OCI-LY7 (cell line): ENCODE data around the gene FGF3. TPM values are rescaled to one million over a fixed set of nuclear protein-coding genes. Genes with fewer than 3 reads are reported as not detected.

Experiments
- BruUV-seq: library from RNA; stranded (reverse); fragments of 400-500 nt; replicated peaks from 2 replicates; lab custom pipeline; 2021; lab: Mats Ljungman, UMichigan
- CTCF ChIA-PET: fragments of 300-600 bp; sonication (Branson Sonifier 250); formaldehyde crosslinking; loops from one replicate; lab custom pipeline; 2022; ENCODE audit warnings: antibody characterized with exemption; ENCODE audit not compliant: unreplicated experiment; lab: Charles Lee
- POLR2A ChIA-PET: fragments of 300-600 bp; sonication (Branson Sonifier 250); formaldehyde crosslinking; loops from one replicate; lab custom pipeline; 2022; ENCODE audit warnings: antibody characterized with exemption; lab: Charles Lee
- DNase-seq: peaks from one replicate; pipeline ENCODE4 v3.0.0-alpha.2; 2015; ENCODE audit warnings: low spot score
- H2AFZ ChIP-seq: fragments of 200-600 bp; sonication (generic), shearing (Covaris generic); 2 replicates; pipeline ENCODE4 v1.6.1; 2014; ENCODE audit warnings: mild to moderate bottlenecking, antibody characterized with exemption, low read length, moderate library complexity
- H3K27ac ChIP-seq: fragments of 200-600 bp; sonication (generic); 2 replicates; pipeline ENCODE4 v1.5.1; 2014; ENCODE audit warnings: mixed run types, low read depth, mild to moderate bottlenecking, moderate library complexity, low read length, inconsistent platforms; ENCODE audit not compliant: poor library complexity, severe bottlenecking
- H3K36me3 ChIP-seq: fragments of 200-600 bp; sonication (generic); 2 replicates; pipeline ENCODE4 v1.6.1; 2014; ENCODE audit warnings: mild to moderate bottlenecking, antibody characterized with exemption, low read length, moderate library complexity, mixed read lengths; ENCODE audit not compliant: insufficient read depth
- H3K4me1 ChIP-seq: fragments of 200-600 bp; sonication (generic); 2 replicates; pipeline ENCODE4 v1.5.1; 2014; ENCODE audit warnings: mild to moderate bottlenecking, low read length; ENCODE audit not compliant: insufficient read depth, poor library complexity, severe bottlenecking
- H3K4me2 ChIP-seq: fragments of 200-600 bp; sonication (generic); 2 replicates; pipeline ENCODE4 v1.6.1; 2014; ENCODE audit warnings: mild to moderate bottlenecking, low read length
- H3K4me3 ChIP-seq: fragments of 200-600 bp; sonication (generic); 2 replicates; pipeline ENCODE4 v1.5.1; 2014; ENCODE audit warnings: mild to moderate bottlenecking, low read depth, low read length; ENCODE audit not compliant: poor library complexity, severe bottlenecking
- H3K79me2 ChIP-seq: fragments of 200-600 bp; sonication (generic); 2 replicates; pipeline ENCODE4 v1.6.1; 2016; ENCODE audit warnings: low read depth, mild to moderate bottlenecking, low read length, moderate library complexity, mixed read lengths; ENCODE audit not compliant: insufficient read depth
- H3K9me2 ChIP-seq: fragments of 200-600 bp; sonication (generic); 2 replicates; pipeline ENCODE4 v1.6.1; 2016; ENCODE audit warnings: mild to moderate bottlenecking, low read length, mixed read lengths; ENCODE audit not compliant: insufficient read depth
- H3K9me3 ChIP-seq: fragments of 200-600 bp; sonication (generic); 2 replicates; pipeline ENCODE4 v1.6.1; 2014; ENCODE audit warnings: mild to moderate bottlenecking, mixed run types, low read length, mixed read lengths
- H4K20me1 ChIP-seq: fragments of 200-600 bp; sonication (generic); 2 replicates; pipeline ENCODE4 v1.6.1; 2014; ENCODE audit warnings: mild to moderate bottlenecking, antibody characterized with exemption, low read length, moderate library complexity, mixed read lengths; ENCODE audit not compliant: insufficient read depth
- EZH2phosphoT487 ChIP-seq: fragments of 200-600 bp; sonication (generic); IDR thresholded peaks from 2 replicates; pipeline ENCODE4 v1.6.1; 2018; ENCODE audit warnings: low read depth, borderline replicate concordance, mild to moderate bottlenecking, mixed run types, antibody characterized with exemption, low read length, moderate library complexity, mixed read lengths
- intact Hi-C: fragments of 100-400 bp; cut with micrococcal nuclease; formaldehyde crosslinking; loops from one replicate; pipeline ENCODE4 v1.10.0; 2022; ENCODE audit not compliant: unreplicated experiment
- total RNA-seq, 2 experiments: library from RNA; depleted of rRNA in 1 of 2; stranded (reverse); fragments of >200 nt in 1 of 2; shearing (Covaris generic) in 1 of 2; gene quantifications; 2 replicates each; pipeline ENCODE4 v1.2.3, GENCODE V29; 2014 to 2022
- TF ChIP-seq, protein P1 (sequence below): fragments of 200-600 bp; sonication (generic); conservative IDR thresholded peaks from 2 replicates; pipeline ENCODE4 v1.5.1; 2014; ENCODE audit warnings: mild to moderate bottlenecking, antibody characterized with exemption, low read length, moderate library complexity, mixed read lengths

The FGF3 gene
- total RNA-seq, 2 experiments from 2014 or later, result not detected

DNA sequence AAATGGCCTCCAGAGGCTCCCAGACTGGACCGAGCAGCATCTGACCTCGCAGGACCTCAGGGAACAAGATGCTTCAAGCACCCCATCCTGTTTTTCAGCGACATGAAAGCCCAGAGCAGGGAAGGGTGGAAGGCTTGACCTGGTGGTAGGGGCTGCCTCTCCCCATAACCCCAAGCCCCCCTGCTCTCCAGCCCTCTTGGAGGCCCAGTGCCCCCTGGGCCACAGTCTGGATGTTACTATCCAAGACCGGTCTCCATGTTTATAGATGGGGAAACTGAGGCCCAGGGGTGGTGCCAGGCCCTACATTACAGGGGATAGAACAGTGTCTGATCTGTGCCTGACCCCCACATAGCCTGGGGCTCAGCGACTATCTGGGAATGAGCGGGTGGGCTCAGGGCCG lies 7.0 kb downstream of the FGF3 start:
- no TSS peak for BruUV-seq
- intact Hi-C loops, result no loop called here

DNA sequence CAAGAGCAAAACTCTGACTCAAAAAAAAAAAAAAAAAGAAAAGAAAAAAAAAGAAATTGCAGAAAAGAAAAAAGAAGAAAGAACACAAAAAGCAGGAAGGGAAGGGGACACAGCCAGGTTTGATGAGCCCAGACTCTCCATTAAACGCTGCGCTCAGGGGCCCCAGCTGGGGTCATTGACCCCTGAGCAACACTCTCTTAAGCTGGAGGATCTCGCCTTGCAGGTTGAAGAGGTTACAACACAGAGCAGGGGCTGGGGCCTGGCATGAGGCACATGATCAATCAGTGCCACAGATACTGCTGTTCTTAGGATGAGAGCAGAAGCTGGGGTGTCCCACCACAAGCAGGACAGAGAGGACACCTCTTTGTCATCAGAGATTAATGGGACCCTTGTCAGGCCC lies 7.8 kb downstream of the FGF3 start:
- intact Hi-C loops, result no loop called here
- CTCF ChIA-PET, result no interaction called here

More for the DNA sequence above, 7.0 kb downstream of the FGF3 start:
- no peaks in the 10 kb centered on the region for H3K36me3 ChIP-seq
- H3K4me3 ChIP-seq, result no peak overlapping the region
- H3K4me2 ChIP-seq, result no peak overlapping the region
- DNase-seq, result no peak
- H3K9me2 ChIP-seq, result no peaks in the 10 kb centered on the region
- H4K20me1 ChIP-seq, result no peaks in the 10 kb centered on the region
- H3K27ac ChIP-seq, result no peak overlapping the region
- TF ChIP-seq, protein P1, sequence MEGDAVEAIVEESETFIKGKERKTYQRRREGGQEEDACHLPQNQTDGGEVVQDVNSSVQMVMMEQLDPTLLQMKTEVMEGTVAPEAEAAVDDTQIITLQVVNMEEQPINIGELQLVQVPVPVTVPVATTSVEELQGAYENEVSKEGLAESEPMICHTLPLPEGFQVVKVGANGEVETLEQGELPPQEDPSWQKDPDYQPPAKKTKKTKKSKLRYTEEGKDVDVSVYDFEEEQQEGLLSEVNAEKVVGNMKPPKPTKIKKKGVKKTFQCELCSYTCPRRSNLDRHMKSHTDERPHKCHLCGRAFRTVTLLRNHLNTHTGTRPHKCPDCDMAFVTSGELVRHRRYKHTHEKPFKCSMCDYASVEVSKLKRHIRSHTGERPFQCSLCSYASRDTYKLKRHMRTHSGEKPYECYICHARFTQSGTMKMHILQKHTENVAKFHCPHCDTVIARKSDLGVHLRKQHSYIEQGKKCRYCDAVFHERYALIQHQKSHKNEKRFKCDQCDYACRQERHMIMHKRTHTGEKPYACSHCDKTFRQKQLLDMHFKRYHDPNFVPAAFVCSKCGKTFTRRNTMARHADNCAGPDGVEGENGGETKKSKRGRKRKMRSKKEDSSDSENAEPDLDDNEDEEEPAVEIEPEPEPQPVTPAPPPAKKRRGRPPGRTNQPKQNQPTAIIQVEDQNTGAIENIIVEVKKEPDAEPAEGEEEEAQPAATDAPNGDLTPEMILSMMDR, result no peak
- TF ChIP-seq EZH2phosphoT487, result no peak
- H3K9me3 ChIP-seq, result no peaks in the 10 kb centered on the region
- ChIA-PET CTCF (no interaction called here), POLR2A (no interaction called here)
- H3K4me1 ChIP-seq, result no peaks in the 10 kb centered on the region
- H3K79me2 ChIP-seq, result no peaks in the 10 kb centered on the region
- no peak overlapping the region for H2AFZ ChIP-seq

More for the DNA sequence above, 7.8 kb downstream of the FGF3 start:
- Histone ChIP-seq H3K36me3 (no peaks in the 10 kb centered on the region), H3K9me3 (no peaks in the 10 kb centered on the region), H4K20me1 (no peaks in the 10 kb centered on the region), H2AFZ (no peak overlapping the region), H3K27ac (no peak overlapping the region), H3K4me1 (no peaks in the 10 kb centered on the region), H3K4me3 (no peak overlapping the region), H3K4me2 (no peak overlapping the region), H3K79me2 (no peaks in the 10 kb centered on the region), H3K9me2 (no peaks in the 10 kb centered on the region)
- POLR2A ChIA-PET, result no interaction called here
- no peak for DNase-seq
- TF ChIP-seq, protein P1, result no peak
- no peak for TF ChIP-seq EZH2phosphoT487
- BruUV-seq, result no TSS peak
